GM21447 (cell line): Measurements from ENCODE around the gene MBP.
"Not testable (repeated sequence)": the region's sequence is repeated elsewhere in the genome, so short reads cannot be mapped to it uniquely, and the experiment has no call there.

ENCODE experiments used
- ATAC-seq: cut with Tn5 transposase; IDR thresholded peaks from one replicate; pipeline ENCODE4 v1.9.1; 2021; ENCODE audit not compliant: unreplicated experiment

MBP gene

DNA sequence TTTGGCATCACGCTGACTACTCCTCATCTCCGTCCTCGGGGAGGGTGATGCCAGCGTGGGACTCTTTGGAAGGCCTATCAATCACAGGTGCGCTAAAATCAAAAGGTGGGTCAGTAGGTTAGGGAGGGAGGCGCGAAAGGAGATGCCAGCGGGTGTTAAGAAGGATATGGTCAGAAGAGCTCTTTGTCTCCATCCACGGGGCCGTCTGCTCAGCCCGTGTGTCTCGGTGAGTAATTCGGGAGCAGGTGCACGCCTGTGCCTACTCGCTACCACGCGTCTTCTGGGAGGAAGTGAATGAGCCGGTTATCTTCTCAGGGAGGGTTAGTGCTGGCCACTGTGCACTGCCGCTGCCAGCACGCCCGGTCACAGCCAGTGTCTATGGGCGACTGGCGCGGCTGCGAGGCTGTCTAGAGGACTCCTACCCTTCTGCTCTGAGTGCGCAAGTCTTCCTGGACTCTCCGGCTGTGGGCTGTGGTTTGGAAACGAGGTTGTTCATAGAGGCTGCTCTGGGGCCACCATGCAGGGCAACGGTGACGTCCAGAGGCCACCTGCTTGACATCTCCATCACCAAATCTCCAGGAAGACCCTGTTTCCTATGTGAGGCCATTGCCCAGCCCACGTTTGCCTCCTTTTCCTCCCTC is 153.4 kb downstream of the MBP start:
- no peak for ATAC-seq

DNA sequence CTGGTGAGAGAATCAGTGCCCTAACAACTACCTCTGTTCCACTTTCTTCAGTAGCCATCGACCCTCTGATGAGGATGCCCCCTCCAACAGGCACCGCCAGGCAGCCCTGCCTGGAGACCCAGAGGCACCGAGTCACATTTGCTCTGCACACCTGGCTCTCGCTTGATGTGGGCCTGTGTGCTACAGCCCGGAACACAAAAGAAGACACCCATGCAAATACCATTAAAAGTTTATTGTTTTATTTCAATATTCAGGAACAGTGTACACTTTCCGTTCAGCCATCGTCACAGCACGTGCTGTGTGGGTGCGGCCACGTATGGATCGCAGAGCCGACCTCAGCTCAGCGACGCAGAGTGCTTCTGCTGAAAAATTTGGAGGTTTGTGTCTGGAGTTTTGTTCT is 154.0 kb downstream of the MBP start:
- no peak for ATAC-seq

DNA sequence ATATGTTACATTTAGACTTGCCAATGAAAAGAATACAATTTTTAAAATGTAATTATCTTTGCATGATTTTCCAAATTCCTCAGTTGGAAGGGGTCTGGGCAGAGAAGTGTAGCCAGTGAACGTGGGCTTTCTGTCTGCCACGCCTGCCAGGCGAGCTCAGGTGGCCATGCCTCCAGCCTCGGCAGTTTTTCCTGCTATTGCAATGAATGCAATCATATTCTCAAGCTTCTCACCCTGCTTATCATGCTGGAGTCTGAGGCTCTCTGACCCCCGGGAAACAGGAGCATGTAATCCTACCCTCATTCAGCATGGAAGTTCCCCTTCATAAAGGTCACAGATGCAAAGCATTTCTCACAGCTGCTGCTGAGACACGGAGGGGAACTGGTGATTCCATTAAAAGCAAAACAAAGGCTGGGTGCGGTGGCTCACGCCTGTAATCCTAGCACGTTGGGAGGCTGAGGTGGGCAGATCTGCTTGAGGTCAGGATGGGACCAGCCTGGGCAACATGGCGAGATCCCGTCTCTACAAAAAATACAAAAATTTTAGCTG is 154.8 kb downstream of the MBP start:
- ATAC-seq: no peak

DNA sequence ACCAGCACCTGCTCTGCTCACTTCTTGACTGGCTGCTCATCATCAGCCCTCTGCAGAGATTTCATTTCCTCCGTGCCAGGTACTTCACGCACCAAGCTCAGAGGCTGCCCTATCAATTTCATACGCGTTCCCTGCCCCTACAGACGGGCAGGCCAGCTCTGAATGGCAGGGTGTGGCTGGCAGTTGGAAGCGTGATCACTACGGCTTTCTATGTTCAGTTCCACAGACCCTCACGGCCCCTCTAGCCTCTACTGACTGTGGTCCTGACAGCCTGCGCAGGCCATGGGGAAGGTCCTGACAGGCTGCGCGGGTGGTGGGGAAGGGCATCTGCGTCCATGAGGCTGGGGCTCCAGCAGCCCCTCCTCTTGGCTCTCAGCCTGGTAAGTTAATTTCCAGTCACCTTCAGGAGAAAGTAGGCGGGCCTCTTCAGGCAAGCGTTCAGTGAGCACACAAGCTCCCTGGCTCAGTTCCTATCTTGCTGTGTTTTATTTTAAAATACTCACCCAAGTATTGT is 155.4 kb downstream of the MBP start:
- ATAC-seq: no peak

DNA sequence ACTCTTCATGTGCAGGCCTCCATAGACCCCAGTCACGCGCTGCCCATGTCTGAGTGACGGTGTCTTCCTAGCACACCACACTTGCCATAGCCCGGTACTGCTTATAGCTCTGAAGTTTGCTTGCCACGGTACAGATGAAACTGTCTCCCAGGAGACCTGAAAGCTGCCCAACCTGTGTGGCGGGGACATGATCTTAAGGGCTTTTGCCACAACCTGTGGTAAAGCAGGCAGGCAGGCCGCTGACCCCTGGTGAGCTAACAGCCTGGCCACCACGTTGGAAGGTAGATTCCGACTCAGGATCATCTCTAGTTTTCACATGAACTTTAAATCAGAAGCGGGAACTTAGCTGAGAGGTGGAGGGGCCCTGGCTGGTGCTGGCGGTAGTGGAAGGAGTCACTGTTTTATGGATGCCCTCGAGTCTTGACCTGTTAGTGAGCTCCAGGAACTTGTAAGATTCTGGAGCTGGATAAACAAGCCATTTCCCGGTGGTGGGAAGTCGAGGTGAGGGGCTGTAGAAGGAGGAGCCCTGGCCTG is 156.9 kb downstream of the MBP start:
- ATAC-seq: no peak

DNA sequence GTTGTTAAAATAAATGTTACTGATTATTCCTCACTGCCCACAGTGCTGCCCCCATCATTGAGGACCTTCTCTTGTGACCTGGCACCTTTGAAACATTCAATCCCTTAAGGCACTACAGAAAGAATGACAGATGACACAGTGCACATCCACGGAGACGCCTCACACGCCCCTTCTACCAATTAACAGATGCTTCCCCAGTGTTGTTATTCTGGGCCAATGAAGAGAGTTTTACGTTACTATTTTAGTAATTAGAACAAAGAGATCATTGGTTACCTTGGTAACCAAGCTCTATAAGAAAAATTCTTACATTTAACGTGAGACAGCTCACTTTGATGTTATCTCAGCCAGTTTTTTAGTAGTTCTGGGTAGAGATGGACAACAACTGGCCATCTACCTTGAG is 158.2 kb downstream of the MBP start:
- ATAC-seq: no peak

DNA sequence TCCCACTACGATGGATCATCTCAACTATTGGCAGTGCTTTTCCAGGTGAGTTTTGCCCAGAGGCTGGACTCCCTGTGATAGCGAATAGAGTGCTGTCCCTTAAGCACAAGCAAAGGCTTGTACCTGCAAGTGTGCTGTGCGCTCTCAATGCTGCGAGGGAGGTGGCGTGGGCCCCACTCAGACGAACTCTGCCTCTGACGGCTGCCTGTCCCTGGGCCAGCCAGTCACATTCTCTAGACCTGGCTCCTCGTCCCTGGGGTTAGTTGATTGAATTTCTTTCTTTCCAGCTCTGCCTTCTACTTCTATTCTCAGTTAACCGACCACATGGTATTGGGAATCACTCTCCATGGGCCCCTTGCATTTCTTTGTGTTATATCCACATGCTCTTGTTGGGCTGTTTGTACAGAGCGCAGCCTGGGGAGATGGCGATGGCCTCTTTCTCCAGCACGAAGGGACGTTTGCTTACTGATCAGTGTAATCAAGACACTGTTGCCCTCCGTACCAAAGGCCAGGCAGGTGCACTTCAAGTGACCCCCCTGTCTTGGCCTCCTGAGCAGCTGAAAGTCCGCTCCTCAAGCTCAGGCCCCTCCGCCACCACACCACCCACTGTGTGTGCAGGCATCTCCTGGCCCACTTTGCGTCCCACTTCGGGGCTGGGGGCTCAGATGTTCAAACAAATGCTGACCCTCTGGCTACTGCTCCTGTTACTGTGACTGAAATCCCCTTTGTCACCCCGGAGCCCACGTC is 158.9 kb downstream of the MBP start:
- no peak for ATAC-seq

DNA sequence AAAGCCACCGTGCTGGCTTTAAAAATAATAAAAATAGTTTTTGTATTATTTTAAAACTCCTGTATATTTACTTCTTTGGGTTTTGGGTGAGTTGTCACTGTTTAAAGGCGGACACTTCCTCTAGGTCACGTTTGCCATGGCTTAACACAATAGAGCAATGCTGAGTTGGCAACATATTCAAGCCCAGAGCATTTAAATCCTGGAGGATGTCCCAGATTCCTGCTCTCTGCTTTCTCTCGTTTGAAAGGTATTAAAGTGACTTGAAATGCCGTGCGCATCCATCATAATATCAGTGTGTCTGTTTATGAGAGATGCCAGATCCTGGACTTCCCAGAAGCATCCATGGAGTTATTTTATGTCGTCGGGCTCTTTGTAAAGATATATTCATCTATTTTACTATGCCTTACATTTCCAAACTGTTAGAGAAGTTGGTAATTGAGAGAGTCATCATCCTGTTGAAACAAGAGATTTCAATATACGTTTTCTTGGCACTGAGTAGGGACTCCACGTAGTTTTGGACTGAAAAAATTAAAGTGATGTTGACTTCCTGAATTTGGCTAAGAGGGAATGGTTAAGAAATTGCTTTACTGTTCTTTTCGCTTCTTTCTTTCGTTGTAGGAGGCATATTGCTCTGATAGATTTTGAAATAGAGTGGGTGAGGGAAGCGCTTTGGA is 159.6 kb downstream of the MBP start:
- ATAC-seq: no peak

DNA sequence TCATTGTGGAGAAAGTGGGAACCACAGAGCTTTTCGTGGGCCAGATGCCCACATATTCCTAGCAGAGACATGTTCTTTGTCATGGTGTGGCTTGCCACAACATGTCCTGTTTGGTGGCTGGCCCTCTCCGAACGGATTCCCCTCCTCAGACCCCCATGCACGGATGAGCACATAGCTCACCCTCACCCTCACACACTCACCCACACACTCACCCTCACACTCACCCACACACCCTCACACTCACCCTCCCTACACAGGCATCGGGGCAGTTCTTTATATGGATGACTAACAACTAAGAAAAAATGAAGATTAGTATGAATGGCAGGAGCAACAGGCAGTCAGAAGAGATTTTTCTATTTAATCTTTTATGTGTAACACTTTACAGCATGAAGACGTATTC is 160.3 kb downstream of the MBP start:
- ATAC-seq: no peak

DNA sequence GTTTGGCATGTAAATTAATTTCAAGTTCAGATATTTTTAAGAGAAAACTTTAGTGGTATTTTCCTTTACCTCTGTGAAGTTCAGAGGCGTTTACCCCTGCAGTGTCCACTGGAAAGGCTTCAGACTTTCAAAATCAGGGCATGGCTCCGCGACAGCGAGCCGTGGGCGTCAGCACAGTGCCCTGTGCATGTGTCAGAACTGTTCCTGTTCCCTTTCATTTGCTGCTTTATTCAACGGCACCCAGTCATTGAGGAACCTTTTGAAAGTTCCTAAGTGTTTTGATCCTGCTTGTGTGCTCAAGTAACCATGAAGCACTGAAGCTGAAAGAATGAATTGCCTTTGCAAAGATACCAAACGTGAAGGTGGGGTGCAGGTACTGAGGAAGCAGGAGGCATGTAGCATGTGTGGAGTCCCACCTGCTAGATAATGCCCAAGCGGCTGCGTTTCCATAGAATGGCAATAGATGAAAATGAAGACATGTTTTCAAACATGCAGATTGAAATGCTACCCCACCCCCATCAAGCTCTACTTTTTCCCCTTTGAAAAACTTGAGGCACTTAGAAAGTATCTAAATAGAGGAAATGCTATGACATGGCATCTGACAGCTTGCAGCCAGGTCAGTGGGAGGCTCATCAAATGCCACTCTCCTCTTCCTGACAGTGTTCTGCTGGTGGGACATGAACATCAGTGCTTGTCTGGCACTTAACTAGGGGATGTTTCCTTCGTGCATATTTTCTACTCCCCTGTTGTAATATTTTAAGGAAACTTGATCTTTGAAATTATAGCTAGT is 161.6 kb downstream of the MBP start:
- no peak for ATAC-seq

DNA sequence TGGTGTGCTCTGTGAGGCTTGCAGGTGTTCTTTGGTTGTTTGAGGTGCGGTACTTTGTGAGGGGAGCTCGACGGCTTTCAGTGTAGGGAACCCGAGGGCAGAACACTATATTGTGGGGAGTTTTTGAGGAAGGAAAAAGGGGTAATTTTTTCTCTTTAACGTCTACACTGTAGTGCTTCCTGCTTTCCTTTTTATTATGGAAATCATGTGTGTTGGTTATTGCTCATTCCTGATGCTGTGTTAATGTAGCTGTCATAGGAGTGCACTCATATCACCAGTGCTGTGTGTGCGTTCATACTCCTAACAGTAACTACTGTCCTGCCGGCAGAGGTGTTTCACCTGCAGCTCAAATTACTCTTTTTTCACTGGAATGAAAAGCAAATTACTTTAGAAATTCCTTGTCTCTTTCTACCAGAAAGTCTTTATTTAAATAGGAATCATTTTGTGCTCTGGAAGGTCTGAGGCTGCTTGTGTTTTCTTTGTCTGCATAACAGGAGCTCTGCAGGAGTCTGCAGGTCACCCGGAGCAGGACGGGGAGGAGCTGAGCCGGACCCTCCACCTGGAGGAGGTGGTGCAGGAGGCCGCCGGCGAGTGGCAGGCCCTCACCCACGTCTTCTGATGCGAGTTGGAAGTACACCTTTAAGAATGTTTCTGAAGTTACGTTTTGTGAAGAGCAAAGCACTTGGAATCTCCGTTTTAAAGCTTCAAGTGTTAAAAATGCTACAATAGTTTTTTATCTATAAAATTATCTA is 164.7 kb downstream of the MBP start:
- no peak for ATAC-seq

DNA sequence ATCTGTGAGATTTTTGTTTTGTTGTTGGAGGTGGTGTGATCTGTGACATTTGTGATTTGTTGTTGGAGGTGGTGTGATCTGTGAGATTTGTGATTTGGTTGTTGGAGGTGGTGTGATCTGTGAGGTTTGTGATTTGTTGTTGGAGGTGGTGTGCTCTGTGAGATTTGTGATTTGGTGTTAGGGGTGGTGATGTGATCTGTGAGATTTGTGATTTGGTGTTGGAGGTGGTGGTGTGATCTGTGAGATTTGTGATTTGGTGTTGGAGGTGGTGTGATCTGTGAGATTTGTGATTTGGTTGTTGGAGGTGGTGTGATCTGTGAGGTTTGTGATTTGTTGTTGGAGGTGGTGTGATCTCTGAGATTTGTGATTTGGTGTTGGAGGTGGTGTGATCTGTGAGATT is 165.3 kb downstream of the MBP start:
- ATAC-seq: not testable (repeated sequence)

DNA sequence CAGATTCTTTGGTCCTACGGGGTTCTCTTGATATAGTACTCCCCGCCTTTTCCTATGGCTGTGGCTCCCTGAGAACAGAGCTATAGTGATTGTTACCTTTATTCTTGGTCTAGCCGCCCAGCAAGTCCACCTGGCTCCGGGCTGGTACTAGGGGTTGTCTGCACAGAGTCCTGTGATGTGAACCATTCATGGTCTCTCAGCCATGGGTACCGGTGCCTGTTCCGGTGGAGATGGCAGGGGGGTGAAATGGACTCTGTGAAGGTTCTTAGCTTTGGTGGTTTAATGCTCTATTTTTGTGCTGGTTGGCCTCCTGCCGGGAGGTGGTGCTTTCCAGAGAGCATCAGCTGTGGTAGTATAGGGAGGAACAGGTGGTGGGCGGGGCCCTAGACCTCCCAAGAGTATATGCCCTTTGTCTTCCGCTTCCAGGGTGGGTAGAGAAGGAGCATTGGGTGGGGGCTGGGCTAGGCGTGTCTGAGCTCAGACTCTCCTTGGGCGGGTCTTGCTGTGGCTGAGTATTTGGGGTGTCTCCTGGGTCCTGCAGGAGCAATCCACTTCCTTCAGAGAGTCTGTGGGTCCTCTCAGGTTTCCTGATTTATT is 166.9 kb downstream of the MBP start:
- peak; percentile 71 for ATAC-seq

DNA sequence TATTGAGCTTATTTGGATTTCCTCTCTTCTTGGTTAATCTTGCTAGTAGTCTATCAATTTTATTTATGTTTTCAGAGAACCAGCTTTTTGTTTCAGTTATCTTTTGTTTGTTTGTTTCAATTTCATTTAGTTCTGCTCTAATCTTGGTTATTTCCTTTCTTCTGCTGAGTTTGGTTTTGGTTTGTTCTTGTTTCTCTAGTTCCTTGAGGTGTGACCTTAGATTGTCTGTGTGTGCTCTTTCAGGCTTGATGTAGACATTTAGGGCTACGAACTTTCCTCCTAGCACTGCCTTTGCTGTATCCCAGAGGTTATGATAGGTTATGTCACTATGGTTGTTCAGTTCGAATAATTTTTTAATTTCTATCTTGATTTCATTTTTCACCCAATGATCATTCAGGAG is 168.6 kb downstream of the MBP start:
- peak; percentile 50 for ATAC-seq

DNA sequence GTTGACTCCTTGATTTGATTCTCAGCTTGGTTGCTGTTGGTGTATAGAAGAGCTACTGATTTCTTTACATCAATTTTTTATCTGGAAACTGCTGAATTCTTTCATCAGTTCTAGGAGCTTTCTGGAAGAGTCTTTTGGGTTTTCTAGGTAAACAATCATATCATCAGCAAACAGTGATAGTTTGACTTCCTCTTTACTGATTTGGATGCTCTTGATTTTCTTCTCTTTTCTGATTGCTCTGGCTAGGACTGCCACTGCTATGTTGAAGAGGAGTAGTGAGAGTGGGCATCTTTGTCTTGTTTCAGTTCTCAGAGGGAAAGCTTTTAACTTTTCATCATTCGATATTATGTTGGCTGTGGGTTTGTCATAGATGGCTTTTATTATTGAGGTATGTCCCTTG is 169.7 kb downstream of the MBP start:
- no peak for ATAC-seq

DNA sequence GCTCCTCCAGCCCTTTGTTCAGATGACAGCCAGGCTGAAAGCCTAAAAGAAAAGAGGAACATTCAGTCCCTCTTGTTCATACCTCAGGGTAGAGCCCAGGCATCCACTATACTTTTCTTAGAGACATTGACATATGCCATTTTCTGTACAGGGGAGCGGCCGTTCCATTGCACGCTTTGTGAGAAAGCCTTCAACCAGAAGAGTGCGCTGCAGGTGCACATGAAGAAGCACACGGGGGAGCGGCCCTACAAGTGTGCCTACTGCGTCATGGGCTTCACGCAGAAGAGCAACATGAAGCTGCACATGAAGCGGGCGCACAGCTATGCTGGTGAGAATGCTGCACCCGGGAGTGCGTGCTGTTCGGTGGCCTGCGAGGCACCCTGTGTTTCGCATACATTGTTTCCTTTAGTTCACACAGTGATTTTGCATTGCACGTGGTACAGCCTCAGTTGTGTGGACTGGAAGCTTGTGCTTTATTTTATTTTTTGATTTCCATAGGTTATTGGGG is 172.0 kb downstream of the MBP start:
- no peak for ATAC-seq

DNA sequence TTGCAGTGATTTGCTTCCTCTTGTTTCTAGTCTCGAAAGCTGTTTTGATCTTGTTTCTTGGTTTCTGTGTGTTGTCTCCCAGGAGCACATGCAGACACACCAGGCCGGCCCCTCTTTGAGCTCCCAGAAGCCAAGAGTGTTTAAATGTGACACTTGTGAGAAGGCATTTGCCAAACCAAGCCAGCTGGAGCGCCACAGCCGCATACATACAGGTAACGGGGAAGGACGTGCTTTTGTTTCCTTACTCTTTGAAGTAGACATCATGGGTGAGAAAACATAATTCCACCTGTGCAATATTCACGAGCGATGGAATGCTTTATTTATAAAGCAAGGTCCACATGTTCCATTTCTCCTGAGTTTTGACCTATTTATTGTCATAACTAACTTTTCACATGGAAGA is 173.0 kb downstream of the MBP start:
- ATAC-seq: no peak

DNA sequence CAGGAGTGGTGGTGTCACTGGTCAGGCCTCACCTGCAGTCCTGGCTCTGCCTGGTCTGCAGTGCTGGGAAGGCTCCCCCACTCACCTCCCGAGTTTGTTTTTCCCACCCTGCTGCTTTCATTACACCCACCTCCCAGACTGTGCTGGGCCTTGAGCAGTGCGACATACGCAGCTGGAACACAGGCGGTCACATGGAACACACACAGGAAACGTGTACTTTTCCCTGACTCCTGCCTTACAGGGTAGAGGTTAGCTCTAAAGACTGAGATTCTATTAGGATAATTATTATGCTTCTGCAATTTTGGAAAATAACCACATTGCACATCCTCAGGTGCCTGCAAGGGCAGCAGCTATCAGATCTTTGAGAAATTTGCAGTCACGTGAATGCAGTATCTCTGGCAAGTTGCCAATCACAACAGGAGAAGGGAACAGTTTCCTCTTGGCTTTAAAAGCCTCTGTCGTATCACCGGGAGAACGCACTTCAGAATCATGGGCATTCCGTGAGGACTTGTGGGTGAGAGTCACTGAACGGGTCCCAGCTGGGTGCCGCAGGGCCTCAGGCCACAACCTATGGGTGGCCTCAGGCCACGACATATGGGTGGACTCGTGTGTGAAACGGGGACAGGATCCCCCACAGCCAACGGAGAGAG is 173.8 kb downstream of the MBP start:
- ATAC-seq: no peak
